T-helper 2 cell treated with Interferon-gamma antibody and Interleukin-4, amounts not matched to agents 5 μg/mL and 100 μg/mL, for 36 hours (primary cell): ENCODE results near the gene F7.

ENCODE experiments used
- DNase-seq: peaks from one replicate; pipeline ENCODE4 v3.0.0; 2021; ENCODE audit warnings: low spot score
- H3K27ac Mint-ChIP-seq: one replicate; pipeline ENCODE4 v1.8.0; 2021; ENCODE audit warnings: mild to moderate bottlenecking, mixed read lengths
- H3K27me3 Mint-ChIP-seq: one replicate; pipeline ENCODE4 v1.8.0; 2021; ENCODE audit warnings: low read depth, mixed read lengths
- H3K36me3 Mint-ChIP-seq: one replicate; pipeline ENCODE4 v1.8.0; 2021; ENCODE audit warnings: low read depth, mixed read lengths
- H3K4me1 Mint-ChIP-seq: one replicate; pipeline ENCODE4 v1.8.0; 2021; ENCODE audit warnings: low read depth, mixed read lengths
- H3K4me3 Mint-ChIP-seq: one replicate; pipeline ENCODE4 v1.8.0; 2022; ENCODE audit warnings: mild to moderate bottlenecking, moderate library complexity, mixed read lengths
- H3K9me3 Mint-ChIP-seq: one replicate; pipeline ENCODE4 v1.8.0; 2021; ENCODE audit warnings: mixed read lengths

F7 gene

DNA sequence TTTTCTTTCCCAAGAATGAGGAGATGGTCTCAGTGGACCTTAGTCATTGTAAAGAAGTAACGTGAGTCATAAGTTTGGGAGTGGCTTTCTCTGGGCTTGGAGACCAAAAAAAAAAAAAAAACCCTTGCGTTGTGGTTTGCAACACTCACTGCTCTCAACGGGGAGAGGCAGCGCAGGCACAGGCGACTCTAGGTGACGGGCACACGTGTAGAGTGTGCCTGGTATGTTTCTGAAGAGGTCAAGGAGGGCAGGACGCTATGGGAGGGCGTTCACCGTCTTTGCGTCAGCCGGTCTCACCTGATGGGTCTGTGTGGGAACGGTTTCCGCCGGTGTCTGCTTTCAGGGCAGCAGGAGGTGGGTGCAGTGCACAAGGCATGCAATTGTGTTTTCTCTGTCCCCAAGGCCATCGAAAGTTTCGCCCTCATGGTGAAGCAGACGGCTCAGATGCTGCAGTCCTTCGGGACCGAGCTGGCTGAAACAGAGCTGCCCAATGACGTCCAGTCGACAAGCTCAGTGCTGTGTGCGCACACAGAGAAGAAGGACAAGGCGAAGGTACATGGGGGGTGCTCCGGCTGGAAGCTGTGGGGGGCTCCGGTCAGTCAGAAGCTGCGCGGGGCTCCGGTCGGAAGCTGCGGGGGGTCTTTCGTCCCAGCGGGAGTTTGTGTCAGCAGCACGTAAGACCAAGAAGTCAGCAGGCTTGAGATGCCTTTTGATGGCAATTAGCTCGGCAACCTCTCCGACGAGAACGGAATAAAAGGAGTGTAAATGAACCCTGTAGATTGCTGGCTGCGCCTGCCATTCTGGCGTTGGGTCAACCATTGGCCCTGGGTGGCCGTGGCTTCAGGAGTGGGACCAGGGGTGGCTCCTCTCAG, 40.8 kb upstream of the F7 start:
- DNase-seq: no peak
- Mint-ChIP-seq H3K9me3 (no peaks in the 10 kb centered on the region), H3K4me3 (no peak overlapping the region), H3K27ac (no peak overlapping the region), H3K36me3 (no peaks in the 10 kb centered on the region), H3K27me3 (no peaks in the 10 kb centered on the region), H3K4me1 (no peaks in the 10 kb centered on the region)

GRCh38 chr13:113065406-113066141, 40.0 kb upstream of the F7 start:
- H3K27me3 Mint-ChIP-seq: no peaks in the 10 kb centered on the region
- no peak overlapping the region for H3K4me3 Mint-ChIP-seq
- H3K9me3 Mint-ChIP-seq: no peaks in the 10 kb centered on the region
- H3K4me1 Mint-ChIP-seq: no peaks in the 10 kb centered on the region
- DNase-seq: no peak
- H3K36me3 Mint-ChIP-seq: no peaks in the 10 kb centered on the region
- no peak overlapping the region for H3K27ac Mint-ChIP-seq

DNA sequence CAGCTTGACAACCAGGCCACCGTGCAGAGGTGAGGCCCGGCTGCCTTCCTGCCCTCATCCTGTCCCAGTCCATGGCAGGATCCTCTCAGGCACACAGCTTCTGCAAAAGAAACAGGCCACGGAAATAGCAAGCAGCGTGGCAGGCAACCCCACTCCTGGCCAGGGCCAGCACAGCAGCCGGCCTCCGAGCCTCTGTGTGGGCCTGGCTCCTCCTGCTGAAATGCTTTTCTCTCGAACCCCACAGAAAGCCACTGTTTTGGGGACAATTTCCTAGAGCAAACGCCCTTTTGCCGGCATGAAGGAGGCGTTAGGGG, 39.5 kb upstream of the F7 start:
- no peak overlapping the region for H3K27ac Mint-ChIP-seq
- H3K36me3 Mint-ChIP-seq: no peaks in the 10 kb centered on the region
- no peaks in the 10 kb centered on the region for H3K4me1 Mint-ChIP-seq
- H3K4me3 Mint-ChIP-seq: no peak overlapping the region
- no peak for DNase-seq
- H3K9me3 Mint-ChIP-seq: no peaks in the 10 kb centered on the region
- H3K27me3 Mint-ChIP-seq: no peaks in the 10 kb centered on the region

DNA sequence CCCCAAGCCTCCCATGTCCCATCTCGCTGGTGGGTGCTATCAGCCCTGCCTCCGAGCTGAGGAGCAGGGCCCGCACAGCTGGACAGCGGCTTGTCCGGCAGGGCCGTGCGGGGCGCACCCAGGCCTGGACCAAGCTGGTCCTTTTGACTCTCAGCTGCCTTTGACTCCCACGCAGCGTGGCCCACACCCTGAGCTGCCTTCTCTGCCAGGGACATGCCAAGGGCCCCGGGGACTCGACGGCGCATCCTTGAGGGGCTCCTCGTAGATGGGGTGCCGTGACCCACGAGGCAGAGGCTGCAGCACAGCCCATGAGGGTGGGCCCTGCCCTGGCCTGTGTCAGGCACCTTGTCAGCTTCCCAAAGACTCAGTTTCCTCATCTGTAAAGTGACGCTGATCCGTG, 38.8 kb upstream of the F7 start:
- DNase-seq: no peak
- Mint-ChIP-seq H3K9me3 (no peaks in the 10 kb centered on the region), H3K4me1 (no peaks in the 10 kb centered on the region), H3K36me3 (no peaks in the 10 kb centered on the region), H3K27me3 (no peaks in the 10 kb centered on the region), H3K4me3 (no peak overlapping the region), H3K27ac (no peak overlapping the region)

- H3K4me1 Mint-ChIP-seq: no peaks in the 10 kb centered on the region
- no peaks in the 10 kb centered on the region for H3K9me3 Mint-ChIP-seq
- H3K4me3 Mint-ChIP-seq: no peak overlapping the region
- no peak for DNase-seq
- no peak overlapping the region for H3K27ac Mint-ChIP-seq
- no peaks in the 10 kb centered on the region for H3K27me3 Mint-ChIP-seq
- no peaks in the 10 kb centered on the region for H3K36me3 Mint-ChIP-seq
Observed at GRCh38 chr13:113069861-113070805, 35.5 kb upstream of the F7 start.

GRCh38 chr13:113070855-113071254, 34.7 kb upstream of the F7 start:
- Mint-ChIP-seq H3K4me3 (no peak overlapping the region), H3K4me1 (no peaks in the 10 kb centered on the region), H3K9me3 (no peaks in the 10 kb centered on the region), H3K27ac (no peak overlapping the region), H3K36me3 (no peaks in the 10 kb centered on the region), H3K27me3 (no peaks in the 10 kb centered on the region)
- DNase-seq: no peak

DNA sequence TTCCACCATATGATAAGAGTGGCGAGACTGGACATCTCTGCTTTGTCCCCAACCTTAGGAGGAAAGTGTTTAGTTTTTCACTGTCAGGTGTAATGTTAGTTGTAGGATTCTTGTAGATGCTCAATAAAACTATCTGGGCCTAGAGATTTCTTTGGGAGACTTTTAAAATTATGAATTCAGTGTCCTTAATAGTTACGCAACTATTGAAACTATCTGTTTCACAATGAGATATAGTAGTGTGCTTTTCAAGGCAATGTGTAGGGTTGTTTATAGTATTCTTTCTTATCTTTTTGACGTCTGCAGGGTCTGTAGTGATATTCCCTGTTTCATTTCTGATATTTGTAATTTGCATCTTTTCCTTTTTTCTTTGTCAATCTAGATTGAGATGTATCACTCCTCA, 33.2 kb upstream of the F7 start:
- no peaks in the 10 kb centered on the region for H3K9me3 Mint-ChIP-seq
- DNase-seq: no peak
- H3K4me1 Mint-ChIP-seq: no peaks in the 10 kb centered on the region
- H3K27ac Mint-ChIP-seq: no peak overlapping the region
- no peaks in the 10 kb centered on the region for H3K36me3 Mint-ChIP-seq
- no peak overlapping the region for H3K4me3 Mint-ChIP-seq
- H3K27me3 Mint-ChIP-seq: no peaks in the 10 kb centered on the region

GRCh38 chr13:113073942-113074341, 31.6 kb upstream of the F7 start:
- H3K27me3 Mint-ChIP-seq: no peaks in the 10 kb centered on the region
- no peaks in the 10 kb centered on the region for H3K4me1 Mint-ChIP-seq
- no peaks in the 10 kb centered on the region for H3K36me3 Mint-ChIP-seq
- H3K27ac Mint-ChIP-seq: no peak overlapping the region
- DNase-seq: no peak
- no peaks in the 10 kb centered on the region for H3K9me3 Mint-ChIP-seq
- H3K4me3 Mint-ChIP-seq: no peak overlapping the region

GRCh38 chr13:113074401-113074800, 31.2 kb upstream of the F7 start:
- H3K36me3 Mint-ChIP-seq: no peaks in the 10 kb centered on the region
- H3K27ac Mint-ChIP-seq: no peak overlapping the region
- no peak overlapping the region for H3K4me3 Mint-ChIP-seq
- no peak for DNase-seq
- no peaks in the 10 kb centered on the region for H3K27me3 Mint-ChIP-seq
- no peaks in the 10 kb centered on the region for H3K9me3 Mint-ChIP-seq
- H3K4me1 Mint-ChIP-seq: no peaks in the 10 kb centered on the region

DNA sequence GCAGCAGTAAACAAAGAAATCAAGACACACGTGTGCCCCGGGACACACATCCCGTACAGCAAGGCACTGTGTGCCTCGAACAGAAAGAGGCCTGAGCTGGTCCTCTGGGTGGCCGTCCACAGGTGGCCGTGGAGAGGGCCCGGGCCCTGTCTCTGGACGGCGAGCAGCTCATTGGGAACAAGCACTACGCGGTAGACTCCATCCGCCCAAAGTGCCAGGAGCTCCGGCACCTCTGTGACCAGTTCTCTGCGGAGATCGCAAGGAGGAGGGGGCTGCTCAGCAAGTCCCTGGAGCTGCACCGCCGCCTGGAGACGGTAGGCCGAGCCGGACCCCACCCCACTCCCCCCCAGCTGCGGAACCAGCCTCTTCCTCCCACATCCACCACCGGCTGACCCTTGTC, 30.7 kb upstream of the F7 start:
- no peaks in the 10 kb centered on the region for H3K9me3 Mint-ChIP-seq
- no peak overlapping the region for H3K27ac Mint-ChIP-seq
- no peaks in the 10 kb centered on the region for H3K36me3 Mint-ChIP-seq
- no peaks in the 10 kb centered on the region for H3K27me3 Mint-ChIP-seq
- no peak for DNase-seq
- no peaks in the 10 kb centered on the region for H3K4me1 Mint-ChIP-seq
- no peak overlapping the region for H3K4me3 Mint-ChIP-seq

DNA sequence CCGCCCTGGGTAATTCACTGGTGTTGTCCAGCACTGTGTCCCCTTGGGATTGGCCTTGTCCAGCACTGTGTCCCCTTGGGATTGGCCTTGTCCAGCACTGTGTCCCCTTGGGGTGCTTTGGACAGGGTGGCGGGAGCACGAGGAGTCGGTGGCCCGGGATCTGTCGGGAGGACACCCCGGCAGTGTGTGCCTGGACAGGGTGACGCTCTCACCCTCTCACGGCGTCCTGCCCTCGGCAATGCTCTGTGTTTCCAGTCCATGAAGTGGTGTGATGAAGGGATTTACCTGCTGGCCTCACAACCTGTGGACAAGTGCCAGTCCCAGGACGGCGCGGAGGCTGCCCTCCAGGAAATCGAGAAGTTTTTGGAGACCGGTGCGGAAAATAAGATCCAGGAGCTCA, 29.9 kb upstream of the F7 start:
- Mint-ChIP-seq H3K4me3 (no peak overlapping the region), H3K4me1 (no peaks in the 10 kb centered on the region), H3K36me3 (no peaks in the 10 kb centered on the region), H3K9me3 (no peaks in the 10 kb centered on the region), H3K27me3 (no peaks in the 10 kb centered on the region), H3K27ac (no peak overlapping the region)
- DNase-seq: no peak

GRCh38 chr13:113076681-113077401, 28.8 kb upstream of the F7 start:
- no peak for DNase-seq
- no peaks in the 10 kb centered on the region for H3K9me3 Mint-ChIP-seq
- H3K36me3 Mint-ChIP-seq: no peaks in the 10 kb centered on the region
- no peak overlapping the region for H3K4me3 Mint-ChIP-seq
- no peaks in the 10 kb centered on the region for H3K27me3 Mint-ChIP-seq
- H3K4me1 Mint-ChIP-seq: no peaks in the 10 kb centered on the region
- no peak overlapping the region for H3K27ac Mint-ChIP-seq

DNA sequence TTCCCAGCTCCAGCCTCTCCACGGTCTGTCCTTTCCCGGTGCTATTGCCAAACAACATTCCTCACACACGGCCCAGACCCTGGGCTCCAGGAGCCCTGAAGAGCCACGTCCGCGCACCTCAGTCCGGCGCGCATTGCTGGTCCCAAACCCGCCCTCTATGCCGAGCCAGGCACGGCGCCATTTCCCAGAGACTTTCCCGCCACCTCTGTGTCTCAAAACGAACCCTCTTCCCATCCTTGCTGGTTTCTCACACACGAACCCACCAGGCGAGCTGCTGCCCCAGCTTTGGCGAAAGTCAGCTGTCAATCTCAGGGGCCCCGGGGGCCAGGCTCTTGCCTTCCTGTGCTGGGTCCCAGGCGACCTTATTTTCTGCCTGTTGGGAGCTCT, 28.0 kb upstream of the F7 start:
- H3K9me3 Mint-ChIP-seq: no peaks in the 10 kb centered on the region
- H3K4me3 Mint-ChIP-seq: no peak overlapping the region
- no peaks in the 10 kb centered on the region for H3K27me3 Mint-ChIP-seq
- H3K27ac Mint-ChIP-seq: no peak overlapping the region
- no peaks in the 10 kb centered on the region for H3K36me3 Mint-ChIP-seq
- H3K4me1 Mint-ChIP-seq: no peaks in the 10 kb centered on the region
- DNase-seq: no peak
